NCI-H1417 (cell line): ENCODE results near the gene SCFD2.
"Not testable (repeated sequence)": the region's sequence is repeated elsewhere in the genome, so short reads cannot be mapped to it uniquely, and the experiment has no call there.

Experiments
- DNase-seq, 3 experiments: peaks; one replicate each; lab custom pipeline; 2025; lab: John Stamatoyannopoulos, UW

Gene SCFD2

DNA sequence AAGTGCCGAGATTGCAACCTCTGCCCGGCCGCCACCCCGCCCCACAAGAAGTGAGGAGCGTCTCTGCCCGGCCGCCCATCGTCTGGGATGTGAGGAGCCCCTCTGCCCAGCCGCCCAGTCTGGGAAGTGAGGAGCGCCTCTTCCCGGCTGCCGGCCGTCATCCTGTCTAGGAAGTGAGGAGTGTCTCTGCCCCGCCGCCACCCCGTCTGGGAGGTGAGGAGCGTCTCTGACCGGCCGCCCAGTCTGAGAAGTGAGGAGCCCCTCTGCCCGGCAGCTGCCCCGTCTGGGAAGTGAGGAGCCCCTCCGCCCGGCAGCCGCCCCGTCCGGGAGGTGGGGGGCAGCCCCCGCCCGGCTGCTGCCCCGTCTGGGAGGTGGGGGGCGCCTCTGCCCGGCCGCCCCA is 226.6 kb downstream of the SCFD2 start:
- DNase-seq = not testable (repeated sequence)

DNA sequence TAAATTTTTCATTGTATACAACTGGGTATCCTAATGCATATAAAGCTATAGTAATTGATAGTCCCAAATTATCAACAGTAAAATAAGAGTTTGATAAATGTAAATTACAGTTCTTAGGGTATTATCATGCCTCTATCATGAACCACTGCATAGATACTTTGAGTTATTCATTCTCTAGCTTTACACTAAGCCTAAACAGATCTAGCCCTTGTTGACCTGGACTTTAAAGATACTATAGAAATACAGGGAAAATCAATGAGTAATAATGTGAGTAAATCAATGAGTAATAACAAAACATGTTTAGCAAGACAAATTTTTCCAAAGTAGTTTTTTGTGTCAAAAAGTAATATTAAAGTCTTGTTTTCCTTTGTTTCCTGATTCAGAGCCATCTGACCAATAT is 228.4 kb downstream of the SCFD2 start:
- no peak for DNase-seq

DNA sequence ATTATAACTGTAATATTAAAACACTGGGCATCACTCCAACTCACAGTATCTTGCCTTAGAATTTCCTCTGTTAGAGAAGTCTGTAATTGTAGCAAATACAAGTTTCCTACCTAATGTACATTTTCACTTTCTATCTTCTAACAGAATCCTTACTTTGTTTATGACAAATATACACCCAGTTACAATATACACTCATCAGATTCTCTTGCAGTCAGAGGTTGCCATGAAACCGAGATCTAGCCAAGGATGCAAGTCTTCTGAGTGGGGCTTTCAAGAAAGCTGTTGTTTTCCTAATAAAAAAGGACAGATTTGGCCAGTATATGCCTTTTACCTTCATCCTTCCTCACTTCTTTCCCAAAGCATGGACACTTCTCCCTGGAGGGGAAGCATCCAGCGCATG is 228.9 kb downstream of the SCFD2 start:
- DNase-seq = no peak

DNA sequence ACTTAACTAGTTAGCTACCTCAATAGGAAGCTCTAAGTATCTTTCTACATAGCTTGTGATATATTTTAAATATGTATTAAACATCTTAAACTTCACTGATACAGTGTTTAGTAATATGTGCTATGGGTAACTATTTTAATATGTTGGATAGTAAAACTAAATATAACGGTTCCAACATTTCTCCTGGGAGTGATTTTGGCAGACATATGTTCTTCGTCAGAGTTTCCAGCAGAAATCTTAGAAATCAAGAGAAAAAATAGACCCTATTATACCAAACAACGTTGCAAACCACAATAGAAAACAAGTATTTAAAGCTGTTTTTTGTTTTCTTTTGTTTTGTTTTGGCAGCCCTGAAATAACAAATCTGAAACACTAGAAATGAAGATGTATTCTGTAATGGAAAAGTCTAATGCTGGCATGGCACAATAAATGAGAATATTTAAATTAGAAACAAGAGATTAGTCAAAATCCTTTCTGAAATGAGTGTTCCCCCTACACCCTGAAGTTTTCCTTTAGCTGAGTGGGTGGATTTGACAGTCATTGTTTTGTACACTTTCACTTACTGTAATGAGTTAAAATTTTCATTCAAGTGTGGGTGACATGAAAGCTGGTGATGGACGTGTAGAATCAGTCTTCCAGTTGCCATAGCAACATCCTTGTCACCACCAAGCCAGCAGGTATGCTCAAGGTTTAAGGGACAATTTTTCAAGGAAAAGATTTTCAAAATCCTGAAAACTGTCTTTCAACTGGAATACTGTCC is 233.5 kb downstream of the SCFD2 start:
- DNase-seq = peak in 1 of 3 experiments; percentile 8

DNA sequence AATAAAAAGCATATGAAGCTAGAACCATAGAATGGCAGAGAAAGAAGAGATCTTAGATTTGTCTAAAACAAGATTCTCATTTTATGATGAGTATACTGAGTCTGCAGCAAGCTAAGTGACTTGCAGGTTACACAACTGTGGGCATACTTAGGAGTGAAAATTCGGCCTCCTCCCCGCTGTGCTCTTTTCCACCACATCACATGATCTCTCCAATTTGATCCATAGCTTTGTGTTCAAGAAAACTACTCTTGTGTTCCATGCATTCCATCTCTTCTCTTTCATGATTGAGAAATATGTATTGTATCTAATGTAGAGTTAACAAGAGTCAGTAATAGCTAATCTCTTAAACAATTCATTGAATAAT is 234.3 kb downstream of the SCFD2 start:
- no peak for DNase-seq

DNA sequence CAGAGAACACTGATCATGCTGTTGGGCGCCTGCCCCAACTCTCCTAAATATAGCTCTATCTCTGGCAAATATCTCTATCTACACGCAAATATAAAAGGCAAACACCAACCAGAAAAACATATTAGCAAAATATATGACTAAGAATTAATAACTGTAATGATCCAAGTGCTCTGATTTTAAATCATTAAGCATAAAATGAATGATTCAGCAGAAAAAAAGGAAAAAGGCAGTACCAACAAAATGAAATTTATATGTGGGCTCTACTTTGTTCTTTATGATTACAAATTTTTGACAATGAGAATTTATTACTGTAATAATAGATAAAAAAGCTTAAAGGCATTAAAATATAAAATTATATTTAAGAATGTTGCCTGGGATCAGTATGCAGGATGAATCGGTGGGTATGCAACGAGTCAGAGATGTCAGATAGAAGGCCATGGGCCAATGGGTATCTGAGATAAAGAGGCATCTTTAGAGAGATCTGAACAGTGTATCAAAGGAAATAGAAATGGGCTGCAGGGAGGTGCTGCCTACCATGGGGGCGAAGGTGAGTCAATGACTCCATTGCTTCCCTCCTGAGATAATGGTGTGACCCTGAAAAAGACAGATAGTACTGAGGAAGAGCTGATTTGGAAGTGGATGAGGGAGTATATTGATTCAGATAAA is 234.8 kb downstream of the SCFD2 start:
- DNase-seq = no peak

DNA sequence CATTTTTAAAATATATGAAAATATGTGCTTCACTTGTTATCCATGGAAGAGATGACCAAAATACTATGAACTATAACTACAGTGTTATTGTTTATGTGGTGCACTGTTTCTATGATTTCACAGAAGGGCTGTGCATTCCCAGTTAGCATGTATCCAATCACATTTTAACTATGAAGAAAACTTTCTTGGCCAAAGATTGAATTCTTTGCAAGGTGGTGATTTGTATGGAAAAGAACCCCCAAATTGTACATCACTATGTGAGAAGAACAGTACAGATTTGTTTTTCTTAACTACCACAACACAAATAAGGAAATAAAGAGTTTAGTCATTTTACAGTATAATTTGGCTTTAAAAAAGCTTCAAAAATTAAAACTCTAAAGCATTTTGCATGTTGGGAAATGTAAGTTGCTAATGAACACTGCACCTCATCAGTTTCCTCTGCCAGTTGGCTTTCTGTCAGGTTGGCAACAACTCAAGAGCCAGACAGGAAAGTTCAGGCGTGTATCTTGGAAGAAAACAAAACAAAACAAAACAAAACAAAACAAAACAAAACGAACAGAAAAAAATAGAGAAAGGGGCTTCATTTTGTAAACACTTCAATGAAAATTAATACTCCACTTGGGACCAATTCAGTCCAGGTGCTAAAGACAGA is 237.0 kb downstream of the SCFD2 start:
- DNase-seq = peak in 1 of 3 experiments; percentile 40

DNA sequence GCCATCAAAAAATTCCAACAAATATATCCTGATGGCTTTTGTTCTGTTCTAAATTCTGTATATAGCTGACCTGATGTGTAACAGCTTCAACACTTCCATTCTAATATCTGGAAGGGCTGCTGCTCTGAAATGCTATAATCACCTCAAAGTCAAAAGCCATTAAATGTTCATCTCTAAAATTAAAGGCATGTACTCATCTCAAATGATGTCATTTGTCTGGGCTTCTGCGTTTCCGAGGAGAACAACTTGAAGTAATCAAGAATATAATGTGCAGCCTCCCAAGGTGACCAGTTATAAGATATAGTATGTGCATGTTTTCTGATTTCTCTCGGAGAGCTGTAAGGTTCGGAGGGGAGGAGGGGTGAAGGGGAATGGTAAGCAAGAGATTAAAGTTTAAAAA is 237.6 kb downstream of the SCFD2 start:
- no peak for DNase-seq

DNA sequence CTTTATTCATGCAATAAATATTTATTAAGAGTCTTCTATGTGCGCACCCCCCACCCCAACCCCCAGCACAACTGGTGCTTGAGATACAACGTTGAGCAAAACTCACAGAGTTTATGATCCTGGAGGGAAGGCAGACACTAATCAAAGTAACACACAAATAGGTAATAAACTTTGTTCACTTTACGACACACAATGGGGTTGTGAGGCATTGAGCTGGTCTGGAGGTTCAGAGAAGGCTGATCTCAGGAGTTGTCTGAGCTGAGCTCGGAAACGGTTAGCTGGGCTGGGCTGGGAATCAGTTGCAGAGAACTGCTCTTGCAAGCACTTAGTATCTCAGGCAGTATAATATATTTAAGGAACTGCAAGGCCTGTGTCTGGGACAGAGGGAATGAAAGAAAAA is 238.5 kb downstream of the SCFD2 start:
- DNase-seq = no peak

DNA sequence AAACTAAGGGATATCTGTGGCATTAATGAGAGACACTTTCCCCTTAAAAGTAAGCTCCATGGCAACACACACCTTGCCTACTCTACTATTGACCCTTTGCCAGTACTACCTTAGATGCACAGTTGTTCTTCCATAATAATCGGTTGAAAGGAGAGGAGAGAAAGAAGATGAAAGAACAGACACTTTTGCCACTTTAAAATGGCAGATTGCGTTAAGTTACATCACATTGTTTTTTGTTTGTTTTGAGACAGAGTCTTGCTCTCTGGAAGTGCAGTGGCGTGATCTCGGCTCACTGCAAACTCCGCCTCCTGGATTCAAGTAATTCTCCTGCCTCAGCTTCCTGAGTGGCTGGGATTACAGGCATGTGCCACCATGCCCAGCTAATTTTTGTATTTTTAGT is 239.8 kb downstream of the SCFD2 start:
- DNase-seq = no peak

DNA sequence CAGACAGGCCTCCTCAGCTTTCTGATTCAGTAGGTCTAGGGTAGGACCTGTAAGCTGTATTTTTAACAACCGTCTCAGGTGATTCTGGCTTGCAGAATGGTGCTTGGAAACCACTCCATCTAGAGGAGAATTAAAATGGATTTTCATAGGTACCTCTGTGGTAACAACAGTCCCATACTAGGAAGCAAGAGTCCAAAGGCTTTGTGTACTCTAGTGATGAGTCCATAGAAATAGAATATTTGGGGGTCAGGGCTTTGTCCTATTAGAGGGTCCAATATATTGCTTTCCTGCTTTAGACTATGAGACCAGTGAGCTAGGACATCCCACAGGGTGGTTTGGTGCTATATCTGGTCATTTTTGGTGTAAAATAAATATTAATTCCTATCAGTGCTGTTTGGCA is 242.0 kb downstream of the SCFD2 start:
- DNase-seq = no peak

DNA sequence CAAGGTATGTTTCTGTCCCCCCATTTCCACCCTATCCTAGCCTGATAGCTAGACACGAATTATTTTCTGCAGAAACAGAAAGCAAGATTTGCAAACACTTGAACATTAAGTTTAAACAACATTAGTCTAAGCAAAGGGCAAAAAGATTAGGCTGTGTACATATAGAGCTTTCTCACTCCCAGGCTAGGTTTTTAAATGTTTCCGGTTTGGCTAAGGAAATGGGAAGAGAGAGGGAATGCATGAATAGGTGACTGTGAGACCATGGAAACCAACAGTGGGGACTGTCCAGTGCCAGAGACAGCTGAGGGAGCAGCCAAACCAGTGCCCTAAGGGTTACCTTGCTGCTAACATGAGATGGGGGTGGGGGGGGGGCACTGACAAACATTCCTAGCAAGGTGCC is 242.7 kb downstream of the SCFD2 start:
- no peak for DNase-seq

DNA sequence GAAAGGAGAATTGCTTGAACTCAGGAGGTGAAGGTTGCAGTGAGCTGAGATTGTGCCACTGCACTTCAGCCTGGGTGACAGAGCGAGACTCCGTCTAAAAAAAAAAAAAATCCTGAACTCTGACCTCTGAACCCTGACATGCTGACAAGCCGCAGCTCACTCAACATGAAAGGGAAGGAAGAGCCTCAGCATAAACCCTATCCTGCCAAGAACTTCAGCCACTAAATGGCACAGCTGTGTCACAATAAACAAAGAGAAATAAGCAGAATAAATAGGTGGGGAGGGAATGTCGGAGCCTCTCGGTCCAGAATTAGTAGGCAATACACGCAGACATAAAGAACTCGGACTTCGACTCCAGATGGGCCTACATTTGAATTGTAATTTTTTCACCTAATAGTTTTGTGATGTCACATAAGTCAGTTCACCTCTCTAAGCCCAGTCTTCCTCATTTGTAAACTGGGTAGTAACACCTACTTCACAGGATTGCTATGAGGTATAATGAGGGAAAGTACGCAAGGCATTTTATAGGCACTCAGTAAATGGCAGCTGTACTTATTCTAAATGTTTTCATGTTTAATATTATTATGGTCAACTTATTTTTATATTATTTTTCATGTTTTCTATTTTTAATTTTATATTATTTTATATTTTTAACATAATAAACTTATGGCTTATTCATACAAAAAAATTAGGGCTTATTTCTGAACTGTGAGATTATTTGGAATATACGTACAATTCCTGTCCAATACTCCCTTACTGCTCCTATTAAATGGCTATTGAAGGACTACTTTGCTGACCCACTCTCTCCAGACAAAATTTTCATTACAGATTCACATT is 243.4 kb downstream of the SCFD2 start:
- DNase-seq = no peak

DNA sequence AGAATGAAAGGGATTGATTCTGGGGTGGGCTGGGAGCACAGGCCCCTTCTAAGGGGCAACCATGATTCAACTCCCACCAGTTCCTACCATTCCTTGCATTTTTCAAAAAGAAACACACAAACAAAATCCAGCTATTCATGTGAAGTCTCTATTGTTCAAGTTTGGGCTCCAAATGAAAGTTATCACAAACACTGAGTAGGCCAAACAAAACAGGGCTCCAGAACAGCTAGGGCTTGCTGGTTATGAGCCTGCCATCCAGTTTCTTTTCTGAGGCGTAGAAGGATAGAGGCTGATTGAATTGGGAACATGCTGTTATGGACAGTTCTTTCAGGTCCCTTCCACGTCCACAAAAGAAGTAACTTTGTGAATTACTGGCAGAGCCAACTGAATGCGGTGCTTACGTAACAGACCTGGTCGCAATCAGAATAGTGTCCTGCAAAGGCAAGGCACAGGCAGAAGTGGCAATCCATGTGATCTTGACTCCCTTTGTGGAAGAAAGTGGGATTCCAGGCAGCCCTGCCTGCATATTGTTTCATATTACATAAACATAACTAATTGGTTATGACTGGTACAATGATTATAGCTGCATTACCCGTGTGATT is 244.5 kb downstream of the SCFD2 start:
- no peak for DNase-seq

DNA sequence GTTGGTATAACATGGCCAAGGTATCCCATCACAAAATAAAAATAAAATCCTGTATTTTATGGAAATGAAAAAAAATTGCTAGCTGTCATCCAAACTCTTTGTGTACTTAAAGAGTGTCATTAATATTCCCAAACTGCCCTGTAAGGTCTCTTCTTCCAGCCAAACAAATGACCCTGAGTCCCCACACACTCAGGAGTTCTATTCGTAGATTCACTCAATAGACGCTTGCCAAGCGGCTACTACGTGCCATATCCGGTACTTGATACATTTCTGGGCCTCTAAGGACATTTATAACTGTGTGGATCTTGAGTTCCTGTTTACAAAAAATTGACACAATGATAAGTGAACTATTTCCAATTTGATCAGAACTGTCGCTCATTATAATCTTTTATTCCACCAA is 245.1 kb downstream of the SCFD2 start:
- no peak for DNase-seq

DNA sequence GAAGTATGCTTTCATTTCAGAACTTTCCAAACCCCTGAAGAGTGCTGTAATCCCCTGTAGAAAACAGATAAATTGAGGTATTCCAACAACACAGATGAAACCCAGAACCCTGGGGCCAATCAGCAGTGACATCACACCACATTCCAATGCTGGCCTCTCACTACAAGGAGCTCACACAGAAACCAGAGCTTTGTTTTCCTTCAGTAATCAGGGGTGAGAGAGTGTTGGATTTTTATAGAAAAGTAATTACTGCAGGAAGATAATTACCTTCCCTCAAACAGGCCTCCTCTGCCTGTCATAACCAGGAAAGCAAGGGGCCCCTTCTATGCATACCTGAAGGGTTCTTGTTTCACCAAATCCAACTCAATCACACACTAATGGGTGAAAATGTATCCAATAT is 246.2 kb downstream of the SCFD2 start:
- peak in 1 of 3 experiments; percentile 2 for DNase-seq

DNA sequence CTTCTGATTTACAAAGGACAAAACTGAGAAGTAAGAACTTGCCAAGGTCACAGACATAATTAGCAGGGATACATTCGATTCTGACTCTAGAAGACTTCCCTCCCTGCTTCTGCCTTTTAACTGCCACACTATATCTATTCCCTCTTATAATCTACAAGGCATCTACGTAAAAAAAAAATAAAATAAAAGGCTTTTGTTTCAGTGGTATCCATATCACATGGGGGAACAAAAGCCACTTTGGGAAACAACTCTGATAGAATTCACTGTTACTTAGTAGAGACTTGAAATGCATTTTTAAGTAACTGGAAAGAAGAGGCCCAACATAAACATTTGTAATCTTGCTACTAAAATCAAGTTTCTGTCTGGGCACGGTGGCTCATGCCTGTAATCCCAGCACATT is 247.2 kb downstream of the SCFD2 start:
- no peak for DNase-seq

DNA sequence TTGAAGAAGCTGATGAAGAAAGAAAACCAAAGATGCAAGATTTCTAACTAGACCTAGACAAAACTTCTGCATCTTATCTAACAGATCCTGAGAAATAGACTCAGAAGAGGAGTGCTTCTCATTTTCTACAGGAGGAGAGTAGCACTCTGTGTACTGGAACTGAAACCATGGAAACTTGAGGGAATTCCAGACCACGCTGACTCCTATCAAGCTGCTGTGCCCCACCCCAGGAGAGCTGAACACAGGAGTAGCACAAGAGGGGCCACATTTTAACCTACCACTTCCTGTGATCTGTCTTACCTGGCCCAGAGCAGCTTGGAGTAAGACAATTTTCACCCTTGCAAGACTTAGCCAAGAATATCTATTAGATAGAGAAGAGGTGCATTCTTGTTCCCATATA is 248.9 kb downstream of the SCFD2 start:
- DNase-seq = no peak

DNA sequence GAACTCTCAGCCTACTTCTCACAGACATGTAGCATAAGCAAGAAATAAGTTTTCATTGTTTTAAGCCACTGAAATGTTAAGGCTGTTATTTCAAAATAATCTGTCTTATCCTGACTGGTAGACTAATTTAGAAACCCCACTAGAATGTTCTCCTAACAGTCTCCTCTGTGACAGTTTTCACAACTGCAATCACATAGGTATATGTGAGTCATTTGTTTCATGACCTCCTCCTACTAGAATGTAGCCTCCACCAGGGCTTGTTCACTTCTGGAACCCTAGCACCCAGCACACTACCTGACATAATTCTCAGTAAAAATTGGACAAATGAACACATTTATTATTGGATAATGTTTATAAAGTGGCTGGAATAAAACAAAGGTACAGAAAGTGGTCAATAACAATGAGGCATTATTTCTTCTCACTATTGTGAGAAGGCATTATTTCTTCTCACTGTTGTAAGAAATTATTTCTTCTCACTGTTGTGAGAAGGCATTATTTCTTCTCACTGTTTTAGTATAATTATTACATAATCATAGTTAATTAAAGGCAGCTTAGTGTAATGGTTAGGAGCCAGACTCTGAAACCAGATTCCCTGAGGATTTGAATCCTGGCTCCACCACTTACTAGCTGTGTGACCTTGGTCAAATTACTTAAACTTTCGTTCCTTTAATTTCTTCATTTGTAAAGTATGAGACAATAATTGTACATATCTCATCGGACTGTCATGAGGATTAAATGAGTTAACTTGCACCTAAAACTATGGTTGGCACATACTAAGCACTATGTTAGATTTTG is 252.2 kb downstream of the SCFD2 start:
- DNase-seq = no peak

DNA sequence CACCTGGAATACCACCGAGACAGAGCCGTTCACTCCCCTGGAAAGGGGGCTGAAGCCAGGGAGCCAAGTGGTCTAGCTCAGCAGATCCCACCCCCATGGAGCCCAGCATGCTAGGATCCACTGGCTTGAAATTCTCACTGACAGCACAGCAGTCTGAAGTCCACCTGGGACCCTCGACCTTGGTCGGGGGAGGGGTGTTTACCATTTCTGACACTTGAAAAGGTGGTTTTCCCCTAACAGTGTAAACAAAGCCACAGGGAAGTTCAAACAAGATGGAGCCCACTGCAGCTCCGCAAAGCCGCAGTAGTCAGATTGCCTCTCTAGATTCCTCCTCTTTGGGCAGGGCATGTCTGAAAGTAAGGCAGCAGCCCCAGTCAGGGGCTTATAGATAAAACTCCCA is 260.5 kb downstream of the SCFD2 start:
- DNase-seq = peak in 1 of 3 experiments; percentile 6

DNA sequence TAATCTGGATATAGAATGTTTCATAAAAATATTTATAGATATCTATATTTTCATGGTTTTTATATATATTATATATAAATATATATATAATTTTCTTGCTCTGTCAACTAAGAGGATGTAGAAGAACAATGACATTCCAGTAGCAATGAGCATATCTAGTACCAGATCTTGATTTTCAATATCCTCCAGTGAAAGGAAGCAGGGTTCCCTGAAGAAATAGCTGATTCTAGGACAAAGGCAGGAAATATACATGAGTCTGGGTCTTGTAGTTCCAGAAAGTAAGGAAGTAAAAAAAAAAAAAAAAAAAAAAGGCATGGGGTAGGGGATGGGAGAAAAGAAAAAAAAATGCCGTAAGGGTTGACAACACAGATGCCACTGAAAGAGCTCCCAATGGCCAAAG is 262.4 kb downstream of the SCFD2 start:
- no peak for DNase-seq
